ENCODE results near the gene LRCH3. TPM values are rescaled to one million over a fixed set of nuclear protein-coding genes. Genes with fewer than 3 reads are reported as not detected.
"Not testable (repeated sequence)": the region's sequence is repeated elsewhere in the genome, so short reads cannot be mapped to it uniquely, and the experiment has no call there.

The LRCH3 gene
- polyA plus RNA-seq, 2 of the 4 experiments (the other 2 are of a cell fraction): 14.2 to 44.6 TPM

DNA sequence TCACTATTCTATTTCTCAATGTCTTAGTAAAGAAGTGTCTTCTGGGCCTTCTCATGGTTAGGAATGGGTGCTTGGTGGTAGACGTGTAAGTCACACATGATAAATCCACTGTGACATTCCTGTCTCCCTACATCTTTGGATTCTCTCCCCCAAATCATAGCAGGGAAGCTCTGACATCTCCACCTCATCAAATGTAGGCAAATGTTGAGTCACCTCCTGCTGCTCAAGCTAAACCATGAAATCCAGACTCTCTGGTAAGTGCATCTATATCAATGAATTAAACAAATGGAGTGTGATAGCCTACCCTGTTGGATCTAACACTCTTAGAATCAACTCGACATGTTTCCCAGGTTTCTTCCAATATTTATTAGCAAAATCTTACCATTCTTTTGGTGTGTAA lies 116.1 kb downstream of the LRCH3 start:
- CTCF ChIA-PET: interaction anchor here (0.9 to 2.3 kb wide), 5 partner anchors 8 to 36 kb away, joined by 3 to 23 read pairs (median 7); no protein-coding TSS in a partner anchor
- H3K4me1 ChIP-seq: no peaks in the 10 kb centered on the region
- peak in 1 of 2 experiments; percentile 13; a peak in 1 of 6 replicates for ATAC-seq
- H3K4me2 ChIP-seq: no peak overlapping the region
- no peak for TF ChIP-seq SMC3 (IDR thresholded peaks at IDR 0.05)
- no peak for TF ChIP-seq ZNF302 (CRISPR knock-in tag; IDR thresholded peaks at IDR 0.05)
- no peak for TF ChIP-seq MAZ (IDR thresholded peaks at IDR 0.05; ENCODE audit: borderline replicate concordance, low read depth, low read length)
- TF ChIP-seq HDAC2 (IDR thresholded peaks at IDR 0.05): no peak
- TF ChIP-seq MYC (IDR thresholded peaks at IDR 0.05; ENCODE audit: borderline replicate concordance, low read length): no peak
- no peak for TF ChIP-seq NPAS2 (CRISPR knock-in tag; IDR thresholded peaks at IDR 0.05; ENCODE audit: borderline replicate concordance)
- TF ChIP-seq ZFP36 (IDR thresholded peaks at IDR 0.05; ENCODE audit: borderline replicate concordance, partially characterized antibody): no peak
- TF ChIP-seq HOXB5 (CRISPR knock-in tag; IDR thresholded peaks at IDR 0.05): no peak
- no peak for TF ChIP-seq MAFK (IDR thresholded peaks at IDR 0.05; ENCODE audit: partially characterized antibody)
- no peak for TF ChIP-seq JUN (IDR thresholded peaks at IDR 0.05)
- TF ChIP-seq HOXA7 (CRISPR knock-in tag; IDR thresholded peaks at IDR 0.05): no peak
- TF ChIP-seq, protein P1, sequence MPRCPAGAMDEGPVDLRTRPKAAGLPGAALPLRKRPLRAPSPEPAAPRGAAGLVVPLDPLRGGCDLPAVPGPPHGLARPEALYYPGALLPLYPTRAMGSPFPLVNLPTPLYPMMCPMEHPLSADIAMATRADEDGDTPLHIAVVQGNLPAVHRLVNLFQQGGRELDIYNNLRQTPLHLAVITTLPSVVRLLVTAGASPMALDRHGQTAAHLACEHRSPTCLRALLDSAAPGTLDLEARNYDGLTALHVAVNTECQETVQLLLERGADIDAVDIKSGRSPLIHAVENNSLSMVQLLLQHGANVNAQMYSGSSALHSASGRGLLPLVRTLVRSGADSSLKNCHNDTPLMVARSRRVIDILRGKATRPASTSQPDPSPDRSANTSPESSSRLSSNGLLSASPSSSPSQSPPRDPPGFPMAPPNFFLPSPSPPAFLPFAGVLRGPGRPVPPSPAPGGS (IDR thresholded peaks at IDR 0.05): no peak
- TF ChIP-seq, protein P2, sequence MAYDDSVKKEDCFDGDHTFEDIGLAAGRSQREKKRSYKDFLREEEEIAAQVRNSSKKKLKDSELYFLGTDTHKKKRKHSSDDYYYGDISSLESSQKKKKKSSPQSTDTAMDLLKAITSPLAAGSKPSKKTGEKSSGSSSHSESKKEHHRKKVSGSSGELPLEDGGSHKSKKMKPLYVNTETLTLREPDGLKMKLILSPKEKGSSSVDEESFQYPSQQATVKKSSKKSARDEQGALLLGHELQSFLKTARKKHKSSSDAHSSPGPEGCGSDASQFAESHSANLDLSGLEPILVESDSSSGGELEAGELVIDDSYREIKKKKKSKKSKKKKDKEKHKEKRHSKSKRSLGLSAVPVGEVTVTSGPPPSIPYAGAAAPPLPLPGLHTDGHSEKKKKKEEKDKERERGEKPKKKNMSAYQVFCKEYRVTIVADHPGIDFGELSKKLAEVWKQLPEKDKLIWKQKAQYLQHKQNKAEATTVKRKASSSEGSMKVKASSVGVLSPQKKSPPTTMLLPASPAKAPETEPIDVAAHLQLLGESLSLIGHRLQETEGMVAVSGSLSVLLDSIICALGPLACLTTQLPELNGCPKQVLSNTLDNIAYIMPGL (CRISPR knock-in tag; IDR thresholded peaks at IDR 0.05; ENCODE audit: borderline replicate concordance): no peak
- TF ChIP-seq, protein P3, sequence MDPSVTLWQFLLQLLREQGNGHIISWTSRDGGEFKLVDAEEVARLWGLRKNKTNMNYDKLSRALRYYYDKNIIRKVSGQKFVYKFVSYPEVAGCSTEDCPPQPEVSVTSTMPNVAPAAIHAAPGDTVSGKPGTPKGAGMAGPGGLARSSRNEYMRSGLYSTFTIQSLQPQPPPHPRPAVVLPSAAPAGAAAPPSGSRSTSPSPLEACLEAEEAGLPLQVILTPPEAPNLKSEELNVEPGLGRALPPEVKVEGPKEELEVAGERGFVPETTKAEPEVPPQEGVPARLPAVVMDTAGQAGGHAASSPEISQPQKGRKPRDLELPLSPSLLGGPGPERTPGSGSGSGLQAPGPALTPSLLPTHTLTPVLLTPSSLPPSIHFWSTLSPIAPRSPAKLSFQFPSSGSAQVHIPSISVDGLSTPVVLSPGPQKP (IDR thresholded peaks at IDR 0.05; ENCODE audit: low read depth, low read length): no peak
- TF ChIP-seq RAD21 (conservative IDR thresholded peaks at IDR 0.05 in 1 of 2, IDR thresholded peaks at IDR 0.05 in 1 of 2): no peak
- FAIRE-seq: no peak
- H3K27ac ChIP-seq: no peak overlapping the region
- DNase-seq (ENCODE audit: low read depth in 1 of 2, low spot score in 1 of 2): no peak
- H3K9me3 ChIP-seq: no peaks in the 10 kb centered on the region
- WGBS (ENCODE audit: missing lambda C conversion rate): 59% methylated on average over 2 of the region's 2 CpGs
- POLR2A ChIA-PET: no interaction called here
- no peak overlapping the region for H3K4me3 ChIP-seq

DNA sequence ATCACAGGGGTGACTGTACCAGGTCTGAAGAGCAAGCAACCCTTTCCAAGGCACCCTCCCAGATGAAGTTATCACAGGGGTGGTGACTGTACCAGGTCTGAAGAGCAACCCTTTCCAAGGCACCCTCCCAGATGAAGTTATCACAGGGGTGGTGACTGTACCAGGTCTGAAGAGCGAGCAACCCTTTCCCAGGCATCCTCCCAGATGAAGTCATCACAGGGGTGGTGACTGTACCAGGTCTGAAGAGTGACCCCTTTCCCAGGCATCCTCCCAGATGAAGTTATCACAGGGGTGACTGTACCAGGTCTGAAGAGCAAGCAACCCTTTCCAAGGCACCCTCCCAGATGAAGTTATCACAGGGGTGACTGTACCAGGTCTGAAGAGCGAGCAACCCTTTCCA lies 117.5 kb downstream of the LRCH3 start:
- H3K4me3 ChIP-seq; H3K9me3 ChIP-seq; POLR2A ChIA-PET; FAIRE-seq; H3K4me2 ChIP-seq; H3K27ac ChIP-seq; H3K4me1 ChIP-seq; DNase-seq (ENCODE audit: low read depth in 1 of 2, low spot score in 1 of 2); ATAC-seq: not testable (repeated sequence)
- CTCF ChIA-PET: interaction anchor here (1.5 kb wide), 1 partner anchor 34 kb away, joined by 3 read pairs; no protein-coding TSS in a partner anchor
- 75% methylated on average over 2 of the region's 2 CpGs for WGBS (ENCODE audit: missing lambda C conversion rate)

DNA sequence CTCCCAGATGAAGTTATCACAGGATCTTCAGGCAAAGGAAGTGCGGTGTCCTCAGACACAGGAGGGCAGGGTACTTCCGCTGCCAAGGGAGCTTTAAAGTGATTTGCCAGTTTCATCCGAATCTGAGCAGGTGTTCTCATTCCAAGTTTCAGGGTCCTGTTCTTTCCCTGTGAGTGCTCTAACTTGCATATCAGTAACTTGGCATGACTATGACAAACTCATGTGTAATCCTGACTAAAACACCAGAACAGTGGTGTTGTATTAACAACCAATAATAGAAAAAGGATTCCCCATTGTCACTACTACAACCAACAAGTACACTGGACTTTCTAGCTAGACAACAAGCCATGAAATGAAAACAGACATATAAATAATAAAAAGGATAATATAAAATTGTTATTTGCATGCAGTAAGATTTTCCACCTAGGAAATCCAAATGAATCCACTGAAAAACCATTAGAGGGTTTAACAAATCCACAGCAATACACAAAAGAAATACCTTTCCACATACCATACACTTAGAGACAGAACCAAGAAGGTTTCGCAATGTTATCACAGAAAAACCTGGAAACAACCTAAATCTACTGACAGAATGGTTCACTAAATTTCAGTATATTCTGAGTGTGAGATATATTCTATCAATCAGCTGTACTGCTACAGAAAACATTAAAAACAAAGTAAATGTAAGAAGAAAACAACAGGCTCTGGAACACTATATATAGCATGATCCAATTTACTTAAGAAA lies 118.1 kb downstream of the LRCH3 start:
- ATAC-seq (no peak), FAIRE-seq (no peak), DNase-seq (ENCODE audit: low read depth in 1 of 2, low spot score in 1 of 2) (no peak)
- ChIA-PET POLR2A (no interaction called here), CTCF (interaction anchor here (1.5 kb wide), 1 partner anchor 33 kb away, joined by 3 read pairs; no protein-coding TSS in a partner anchor)
- no peak overlapping the region for H3K4me2 ChIP-seq
- 88% methylated on average over 4 of the region's 4 CpGs for WGBS (ENCODE audit: missing lambda C conversion rate)
- H3K27ac ChIP-seq: no peak overlapping the region
- H3K4me3 ChIP-seq: no peak overlapping the region
- no peaks in the 10 kb centered on the region for H3K9me3 ChIP-seq
- H3K4me1 ChIP-seq: no peaks in the 10 kb centered on the region
- TF ChIP-seq CBX2 (IDR thresholded peaks at IDR 0.05; ENCODE audit: borderline replicate concordance, low read depth) (no peak), HOXA7 (CRISPR knock-in tag; IDR thresholded peaks at IDR 0.05) (no peak), ZFP36 (IDR thresholded peaks at IDR 0.05; ENCODE audit: borderline replicate concordance, partially characterized antibody) (no peak), CHD4 (IDR thresholded peaks at IDR 0.05; ENCODE audit: borderline replicate concordance) (no peak), EP300 (IDR thresholded peaks at IDR 0.05) (no peak), RAD21 (conservative IDR thresholded peaks at IDR 0.05 in 1 of 2, IDR thresholded peaks at IDR 0.05 in 1 of 2) (no peak), NFE2L2 (conservative IDR thresholded peaks at IDR 0.05; ENCODE audit: low read length) (no peak), RNF2 (IDR thresholded peaks at IDR 0.05; ENCODE audit: borderline replicate concordance, low read depth) (no peak), RFX5 (IDR thresholded peaks at IDR 0.05) (no peak), HDAC2 (IDR thresholded peaks at IDR 0.05) (no peak), SREBF2 (IDR thresholded peaks at IDR 0.05) (no peak), MAZ (IDR thresholded peaks at IDR 0.05; ENCODE audit: borderline replicate concordance, low read depth, low read length) (no peak), EHF (CRISPR knock-in tag; IDR thresholded peaks at IDR 0.05) (no peak), FOSB (CRISPR knock-in tag; IDR thresholded peaks at IDR 0.05) (no peak), PHF8 (IDR thresholded peaks at IDR 0.05; ENCODE audit: borderline replicate concordance, low read depth) (no peak), TP53 (CRISPR knock-in tag; IDR thresholded peaks at IDR 0.05) (no peak)
- TF ChIP-seq, protein P4, sequence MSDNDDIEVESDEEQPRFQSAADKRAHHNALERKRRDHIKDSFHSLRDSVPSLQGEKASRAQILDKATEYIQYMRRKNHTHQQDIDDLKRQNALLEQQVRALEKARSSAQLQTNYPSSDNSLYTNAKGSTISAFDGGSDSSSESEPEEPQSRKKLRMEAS (IDR thresholded peaks at IDR 0.05): no peak
- TF ChIP-seq, protein P5, sequence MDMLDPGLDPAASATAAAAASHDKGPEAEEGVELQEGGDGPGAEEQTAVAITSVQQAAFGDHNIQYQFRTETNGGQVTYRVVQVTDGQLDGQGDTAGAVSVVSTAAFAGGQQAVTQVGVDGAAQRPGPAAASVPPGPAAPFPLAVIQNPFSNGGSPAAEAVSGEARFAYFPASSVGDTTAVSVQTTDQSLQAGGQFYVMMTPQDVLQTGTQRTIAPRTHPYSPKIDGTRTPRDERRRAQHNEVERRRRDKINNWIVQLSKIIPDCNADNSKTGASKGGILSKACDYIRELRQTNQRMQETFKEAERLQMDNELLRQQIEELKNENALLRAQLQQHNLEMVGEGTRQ (IDR thresholded peaks at IDR 0.05): no peak

Data from A549 (cell line).